Measurements from ENCODE around the gene CYP20A1.

DNA sequence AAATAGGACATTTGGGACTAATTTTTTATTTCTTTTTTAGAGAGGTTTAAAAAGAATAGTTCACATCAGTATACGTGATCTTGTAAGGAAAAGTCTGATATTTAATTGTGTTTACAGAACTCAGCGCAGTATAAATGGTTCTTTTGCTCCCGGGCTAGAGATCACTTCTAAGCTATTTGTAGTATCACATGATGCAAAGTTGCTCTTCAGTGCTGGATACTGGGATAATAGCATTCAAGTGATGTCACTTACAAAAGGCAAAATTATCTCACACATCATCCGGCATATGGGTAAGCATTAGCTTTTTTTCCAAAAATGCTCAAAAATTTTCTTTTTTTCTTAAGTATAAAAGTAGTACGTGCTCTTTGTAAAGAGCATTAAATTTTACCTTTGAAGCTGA lies 37.4 kb upstream of the CYP20A1 start:
- TF ChIP-seq CTCF (conservative IDR thresholded peaks at IDR 0.05) (no peak), ZFX (IDR thresholded peaks at IDR 0.05) (no peak)
